ENCODE results near the gene LRPAP1.
"Not testable (repeated sequence)": the region's sequence is repeated elsewhere in the genome, so short reads cannot be mapped to it uniquely, and the experiment has no call there.

The LRPAP1 gene

GRCh38 chr4:3471098-3471760 lies 61.0 kb downstream of the LRPAP1 start:
- DNase-seq, result no peak

DNA sequence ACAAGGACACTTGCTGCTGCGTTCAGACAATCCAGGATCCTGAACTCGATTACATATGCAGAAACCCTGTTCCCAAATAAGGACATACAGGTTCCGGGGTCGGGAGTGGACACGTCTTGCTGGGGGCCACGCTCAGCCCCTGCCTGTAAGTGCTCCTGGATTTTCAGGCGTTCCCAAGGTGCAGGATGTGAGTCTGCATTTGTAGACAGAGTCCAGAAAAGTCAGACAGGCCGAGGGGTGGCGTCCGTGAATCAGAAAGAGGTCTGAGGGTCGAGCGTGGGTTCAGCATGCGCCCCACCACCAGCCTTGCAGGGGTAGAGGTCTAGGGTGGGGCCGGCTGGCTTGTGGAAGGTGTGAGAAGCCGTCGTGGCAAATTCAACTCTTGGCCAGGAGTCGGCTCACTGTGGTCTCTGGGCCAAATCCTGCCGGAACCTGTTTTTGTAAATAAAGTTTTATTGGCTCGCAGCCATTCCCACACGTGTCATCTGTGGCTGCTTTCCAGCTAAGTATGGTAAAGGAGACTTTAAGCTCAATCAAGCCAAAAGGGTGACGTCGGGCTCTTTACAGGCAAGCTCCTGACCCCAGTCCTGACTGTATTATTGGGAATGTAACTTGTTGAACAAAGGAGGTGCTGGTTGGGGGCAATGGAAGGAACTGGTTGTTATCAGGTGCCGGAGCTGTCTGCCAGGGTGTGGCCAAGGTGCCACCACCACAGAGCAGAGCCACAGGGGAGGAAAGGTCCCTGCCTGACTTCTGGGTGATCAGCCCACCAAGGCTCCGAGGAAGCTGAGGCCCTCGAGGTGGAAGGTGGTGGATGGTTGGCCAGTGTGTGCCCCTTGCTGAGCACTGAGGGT lies 61.8 kb downstream of the LRPAP1 start:
- DNase-seq, result no peak

GRCh38 chr4:3469386-3470243 lies 62.6 kb downstream of the LRPAP1 start:
- no peak for DNase-seq

- DNase-seq, result no peak
Observed at GRCh38 chr4:3468804-3469203, 63.4 kb downstream of the LRPAP1 start.

DNA sequence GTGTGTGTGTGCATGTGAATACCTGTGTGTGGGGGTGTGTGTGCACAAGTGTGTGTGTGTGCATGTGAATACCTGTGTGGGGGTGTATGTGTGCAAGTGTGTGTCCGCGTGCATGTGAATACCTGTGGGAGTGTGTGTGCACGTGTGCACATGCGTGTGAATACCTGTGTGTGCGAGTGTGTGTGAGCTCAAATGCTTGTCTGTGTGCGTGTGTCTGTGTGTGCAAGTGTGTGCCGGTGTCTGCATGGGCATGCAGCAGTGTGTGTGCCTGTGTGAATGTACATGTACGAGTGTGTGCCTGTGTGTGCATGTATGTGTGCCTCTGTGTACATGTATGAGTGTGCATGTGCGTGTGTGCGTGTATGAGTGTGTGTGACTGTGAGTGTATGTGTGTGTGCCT lies 64.1 kb downstream of the LRPAP1 start:
- DNase-seq, result no peak

GRCh38 chr4:3467601-3468031 lies 64.6 kb downstream of the LRPAP1 start:
- DNase-seq, result no peak

DNA sequence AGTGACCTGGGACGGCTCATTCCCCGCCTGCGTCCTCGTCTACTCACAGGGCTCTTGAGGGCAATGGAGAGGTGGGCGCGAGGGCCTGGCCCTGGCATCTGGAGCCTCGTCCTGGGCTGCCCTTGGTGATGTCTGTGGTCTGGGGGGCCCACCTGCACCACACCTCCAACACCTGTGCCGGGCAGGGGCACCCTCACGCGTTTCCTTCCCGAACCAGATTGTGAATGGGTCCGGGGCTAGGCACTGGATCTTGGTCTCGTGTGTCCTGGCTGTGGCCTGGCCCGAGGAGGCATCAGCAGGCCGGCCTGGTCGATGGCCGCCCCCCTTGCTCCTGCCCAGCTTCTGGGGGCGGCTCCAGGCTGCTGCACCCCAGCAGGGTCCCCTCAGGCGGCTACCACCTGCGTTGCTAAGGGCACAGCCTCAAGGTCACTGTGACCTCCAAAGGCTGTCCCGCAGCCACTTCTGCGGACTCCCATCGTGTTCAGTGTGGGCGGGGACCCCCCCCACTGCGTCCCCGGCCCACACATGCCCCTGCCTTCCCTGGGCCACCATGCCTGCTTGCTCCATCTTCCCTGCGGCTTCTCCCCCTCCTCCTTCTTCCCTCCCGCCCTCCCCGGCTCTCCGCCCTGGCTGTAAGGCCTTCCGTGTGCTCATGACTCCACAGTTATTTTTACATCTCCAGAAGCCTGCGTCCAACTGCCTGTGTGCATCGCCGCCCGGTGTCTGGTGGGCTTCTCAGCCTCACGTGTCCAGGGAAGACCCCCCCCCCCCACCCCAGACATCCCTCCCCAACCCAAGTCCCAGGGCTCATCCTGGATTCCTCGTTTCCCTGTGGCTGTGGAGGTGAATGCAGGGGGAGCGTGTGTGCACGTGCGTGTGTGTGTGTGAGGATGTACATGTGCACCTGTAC lies 65.3 kb downstream of the LRPAP1 start:
- no peak for DNase-seq

GRCh38 chr4:3465698-3466671 lies 66.2 kb downstream of the LRPAP1 start:
- no peak for DNase-seq

DNA sequence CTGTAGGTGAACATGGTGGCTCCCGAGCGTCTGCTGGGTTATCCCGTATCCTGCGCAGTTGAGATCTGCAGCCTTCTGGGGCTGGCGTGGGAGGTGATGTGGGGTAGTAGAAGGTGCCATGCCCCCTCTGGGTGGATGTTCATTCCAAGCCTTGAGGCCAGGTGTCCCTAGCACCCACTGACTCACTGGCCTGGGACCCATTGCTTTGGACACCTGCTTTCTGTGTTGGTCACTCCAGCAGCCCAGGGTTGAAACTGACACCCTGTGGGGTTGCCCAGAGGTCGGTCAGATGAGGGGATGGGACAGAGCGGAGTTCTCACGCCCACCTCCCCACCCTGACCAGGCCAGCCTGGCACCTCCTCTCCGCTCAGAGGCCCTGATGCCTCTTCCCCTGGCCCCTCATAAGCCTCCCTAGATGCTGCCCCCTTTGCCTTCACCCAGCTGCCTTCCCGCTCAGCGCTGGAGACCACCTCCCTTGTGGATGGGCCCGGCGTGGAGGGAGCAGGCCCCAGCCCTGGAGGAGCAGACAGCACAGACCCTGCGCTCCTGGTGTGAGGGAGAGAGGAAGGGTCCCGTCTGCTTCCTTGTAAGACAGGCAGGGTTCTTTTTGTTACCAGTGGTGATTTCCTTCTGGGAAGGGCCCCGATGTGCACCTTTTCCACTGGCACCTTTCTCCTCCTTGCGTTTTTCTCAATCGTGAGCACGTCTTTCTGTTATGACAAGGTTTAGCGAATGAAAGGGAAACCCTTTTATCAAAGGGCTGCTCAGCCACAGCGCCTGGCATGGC lies 67.1 kb downstream of the LRPAP1 start:
- no peak for DNase-seq

GRCh38 chr4:3464349-3464905 lies 67.8 kb downstream of the LRPAP1 start:
- DNase-seq, result no peak

GRCh38 chr4:3463556-3464348 lies 68.5 kb downstream of the LRPAP1 start:
- no peak for DNase-seq

GRCh38 chr4:3462790-3463415 lies 69.3 kb downstream of the LRPAP1 start, which contains the start of gene DOK7:
Gene DOK7, plus strand, starts transcription at chr4:3463306. Its CDS starts 70 bp downstream, at chr4:3463376.
- DNase-seq, result no peak

- no peak for DNase-seq
Observed at GRCh38 chr4:3462321-3462789, 69.9 kb downstream of the LRPAP1 start.

GRCh38 chr4:3461515-3462291 lies 70.5 kb downstream of the LRPAP1 start:
- DNase-seq, result no peak

DNA sequence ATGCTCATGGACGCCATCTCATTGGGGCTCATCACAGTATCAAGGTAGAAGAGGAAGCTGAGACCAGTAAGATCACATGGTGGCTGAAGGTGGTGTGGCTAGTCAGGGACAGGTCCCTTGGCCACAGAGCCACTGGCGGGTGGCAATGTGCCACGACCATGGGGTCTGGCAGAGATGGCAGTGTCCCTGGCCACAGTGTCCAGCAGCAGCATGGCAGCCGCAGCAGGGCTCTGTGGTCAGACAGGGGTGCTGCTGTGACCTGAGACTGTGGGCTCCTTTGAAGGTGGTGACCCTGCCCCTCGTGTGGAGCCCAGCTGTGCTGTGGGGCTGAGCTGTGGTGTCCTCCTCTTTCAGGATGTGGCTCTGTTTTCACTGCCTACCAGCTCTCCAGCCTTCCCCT lies 71.3 kb downstream of the LRPAP1 start:
- DNase-seq, result no peak

- not testable (repeated sequence) for DNase-seq
Observed at GRCh38 chr4:3459156-3459555, 73.1 kb downstream of the LRPAP1 start.

DNA sequence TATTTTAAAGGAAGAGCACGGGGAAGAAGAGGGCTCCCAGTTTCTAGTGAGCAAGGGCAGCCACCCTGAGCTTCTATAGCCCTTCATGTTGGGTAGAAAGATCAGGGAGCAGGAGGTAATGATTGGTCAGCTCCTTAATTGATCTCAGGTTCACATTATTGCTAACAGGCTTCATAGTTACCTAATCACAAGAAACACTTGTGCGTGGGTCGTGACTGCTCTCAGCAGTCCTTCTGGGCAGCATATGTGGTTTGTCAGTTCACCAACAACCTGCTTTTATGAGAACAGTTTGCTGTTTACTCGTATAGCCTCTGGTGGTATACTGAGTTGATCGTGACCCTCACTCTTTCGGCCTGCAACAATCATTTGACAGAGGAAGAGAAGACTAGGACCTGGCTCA lies 73.9 kb downstream of the LRPAP1 start:
- DNase-seq, result no peak
